Activated gamma-delta T cell treated with anti-CD3 and anti-CD28 coated beads, Interleukin-2, amount 50 U/mL, for 16 hours (primary cell): ENCODE measurements around the gene PLPP4.

Experiments used
- DNase-seq: peaks from one replicate; pipeline ENCODE4 v3.0.0-alpha.2; 2020; ENCODE audit warnings: low read depth

Gene PLPP4

GRCh38 chr10:120517881-120518484 lies 61.0 kb downstream of the PLPP4 start:
- no peak for DNase-seq

GRCh38 chr10:120521880-120522279 lies 64.9 kb downstream of the PLPP4 start:
- no peak for DNase-seq

- no peak for DNase-seq
These were observed 70.7 kb downstream of the PLPP4 start for GRCh38 chr10:120527691-120528090.

GRCh38 chr10:120530699-120531098 lies 73.7 kb downstream of the PLPP4 start:
- DNase-seq, result no peak

GRCh38 chr10:120538091-120538490 lies 81.1 kb downstream of the PLPP4 start:
- DNase-seq, result no peak

GRCh38 chr10:120539076-120539475 lies 82.0 kb downstream of the PLPP4 start:
- DNase-seq, result no peak

GRCh38 chr10:120540486-120540885 lies 83.5 kb downstream of the PLPP4 start:
- DNase-seq, result no peak

- DNase-seq, result no peak
These were observed 85.0 kb downstream of the PLPP4 start for GRCh38 chr10:120541984-120542383.

GRCh38 chr10:120542591-120542990 lies 85.6 kb downstream of the PLPP4 start:
- no peak for DNase-seq

- no peak for DNase-seq
These were observed 86.3 kb downstream of the PLPP4 start for GRCh38 chr10:120543291-120543690.

GRCh38 chr10:120548210-120548609 lies 91.2 kb downstream of the PLPP4 start:
- DNase-seq, result no peak

GRCh38 chr10:120552262-120552661 lies 95.2 kb downstream of the PLPP4 start:
- DNase-seq, result no peak

- DNase-seq, result no peak
These were observed 96.9 kb downstream of the PLPP4 start for GRCh38 chr10:120553911-120554310.

GRCh38 chr10:120555436-120555835 lies 98.4 kb downstream of the PLPP4 start:
- no peak for DNase-seq

- no peak for DNase-seq
These were observed 99.0 kb downstream of the PLPP4 start for GRCh38 chr10:120555842-120556532.

GRCh38 chr10:120557311-120557710 lies 100.3 kb downstream of the PLPP4 start:
- no peak for DNase-seq

- no peak for DNase-seq
These were observed 102.8 kb downstream of the PLPP4 start for GRCh38 chr10:120559800-120560199.

GRCh38 chr10:120562956-120563355 lies 105.9 kb downstream of the PLPP4 start:
- DNase-seq, result no peak

GRCh38 chr10:120570418-120570817 lies 113.4 kb downstream of the PLPP4 start:
- no peak for DNase-seq

- DNase-seq, result no peak
These were observed 114.2 kb downstream of the PLPP4 start for GRCh38 chr10:120571266-120571665.

- DNase-seq, result no peak
These were observed 115.3 kb downstream of the PLPP4 start for GRCh38 chr10:120572307-120572706.

- no peak for DNase-seq
These were observed 116.3 kb downstream of the PLPP4 start for GRCh38 chr10:120573355-120573754.

GRCh38 chr10:120574981-120575380 lies 118.0 kb downstream of the PLPP4 start:
- no peak for DNase-seq

GRCh38 chr10:120575411-120575810 lies 118.4 kb downstream of the PLPP4 start:
- no peak for DNase-seq
